Activated naive CD4-positive, alpha-beta T cell treated with anti-CD3 and anti-CD28 coated beads, Interleukin-2, amount 50 U/mL, for 72 hours (primary cell): ENCODE measurements around the gene CFAP119. TPM values are rescaled to one million over a fixed set of nuclear protein-coding genes. Genes with fewer than 3 reads are reported as not detected.

Experiments
- ATAC-seq, 2 donors: fragments of 150-1000 bp; cut with Tn5 transposase; 2 replicates each; pipeline ENCODE4 v1.10.0; 2021; ENCODE audit warnings: mild to moderate bottlenecking in 2 of 2, moderate library complexity in 2 of 2
- DNase-seq, 2 donors: peaks; one replicate each; pipeline ENCODE4 v3.0.0; 2021 to 2022; ENCODE audit warnings: low spot score in 2 of 2
- H3K27ac Mint-ChIP-seq, 2 donors: one replicate each; pipeline ENCODE4 v1.8.0; 2022; ENCODE audit warnings: mild to moderate bottlenecking in 2 of 2, mixed read lengths in 2 of 2
- H3K36me3 Mint-ChIP-seq, 2 donors: one replicate each; pipeline ENCODE4 v1.8.0; 2022; ENCODE audit warnings: mixed read lengths in 2 of 2
- H3K9me3 Mint-ChIP-seq, 2 donors: one replicate each; pipeline ENCODE4 v1.8.0; 2022; ENCODE audit warnings: mixed read lengths in 2 of 2
- total RNA-seq, 2 donors: library from RNA; stranded (reverse); gene quantifications; one replicate each; pipeline ENCODE4 v1.2.3, GENCODE V29; 2022

Gene CFAP119
- total RNA-seq, 2 donors from 2014 or later, result 2.6 to 3.6 TPM

GRCh38 chr16:30769379-30770089, 7.7 kb upstream of the CFAP119 start:
- no peak for ATAC-seq
- H3K36me3 Mint-ChIP-seq, result peaks cover 0 to 9% of the 10 kb centered on the region in 2 donors

DNA sequence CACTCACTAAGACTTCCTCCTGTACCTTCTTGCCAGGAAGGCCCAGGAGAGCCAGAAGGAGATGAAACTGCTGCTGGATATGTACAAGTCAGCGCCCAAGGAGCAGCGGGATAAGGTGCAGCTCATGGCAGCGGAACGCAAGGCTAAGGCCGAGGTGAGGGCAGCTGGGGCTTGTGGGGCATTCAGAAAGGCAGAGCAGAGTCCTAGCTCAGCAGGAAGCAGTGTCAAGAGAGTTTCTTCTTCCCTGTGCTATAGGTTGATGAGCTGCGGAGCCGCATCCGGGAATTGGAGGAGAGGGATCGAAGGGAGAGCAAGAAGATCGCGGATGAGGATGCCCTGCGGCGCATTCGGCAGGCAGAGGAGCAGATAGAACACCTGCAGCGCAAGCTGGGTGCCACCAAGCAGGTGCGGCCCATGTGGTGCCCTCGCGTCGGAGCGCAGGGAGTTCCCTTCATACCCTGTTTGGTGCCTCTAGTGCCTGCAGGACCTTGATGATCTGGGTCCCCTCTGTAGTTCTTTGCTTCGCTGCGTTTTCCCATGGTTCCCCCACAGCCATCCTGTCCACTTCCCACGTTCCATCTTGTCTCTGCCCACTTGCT, 6.8 kb upstream of the CFAP119 start:
- Mint-ChIP-seq H3K36me3 (peaks cover 0 to 14% of the 10 kb centered on the region in 2 donors), H3K9me3 (no peaks in the 10 kb centered on the region), H3K27ac (peak overlapping the region in 1 of 2 donors; percentile 46)
- DNase-seq (no peak), ATAC-seq (no peak)

More at GRCh38 chr16:30769379-30770089, 7.7 kb upstream of the CFAP119 start:
- DNase-seq, result no peak
- H3K9me3 Mint-ChIP-seq, result no peaks in the 10 kb centered on the region
- no peak overlapping the region for H3K27ac Mint-ChIP-seq

GRCh38 chr16:30767767-30768465, 6.1 kb upstream of the CFAP119 start:
- DNase-seq (no peak), ATAC-seq (no peak)
- H3K36me3 Mint-ChIP-seq, result peaks cover 3 to 19% of the 10 kb centered on the region in 2 donors
- no peaks in the 10 kb centered on the region for H3K9me3 Mint-ChIP-seq
- no peak overlapping the region for H3K27ac Mint-ChIP-seq

GRCh38 chr16:30766933-30767284, 5.0 kb upstream of the CFAP119 start:
- ATAC-seq (no peak), DNase-seq (no peak)
- H3K9me3 Mint-ChIP-seq, result no peaks in the 10 kb centered on the region
- H3K36me3 Mint-ChIP-seq, result peaks cover 4 to 29% of the 10 kb centered on the region in 2 donors
- no peak overlapping the region for H3K27ac Mint-ChIP-seq

- H3K27ac Mint-ChIP-seq, result no peak overlapping the region
- ATAC-seq, result no peak
- H3K36me3 Mint-ChIP-seq, result peaks cover 4 to 32% of the 10 kb centered on the region in 2 donors
- no peaks in the 10 kb centered on the region for H3K9me3 Mint-ChIP-seq
- DNase-seq, result no peak
Observed at GRCh38 chr16:30766206-30766932, 4.5 kb upstream of the CFAP119 start.

DNA sequence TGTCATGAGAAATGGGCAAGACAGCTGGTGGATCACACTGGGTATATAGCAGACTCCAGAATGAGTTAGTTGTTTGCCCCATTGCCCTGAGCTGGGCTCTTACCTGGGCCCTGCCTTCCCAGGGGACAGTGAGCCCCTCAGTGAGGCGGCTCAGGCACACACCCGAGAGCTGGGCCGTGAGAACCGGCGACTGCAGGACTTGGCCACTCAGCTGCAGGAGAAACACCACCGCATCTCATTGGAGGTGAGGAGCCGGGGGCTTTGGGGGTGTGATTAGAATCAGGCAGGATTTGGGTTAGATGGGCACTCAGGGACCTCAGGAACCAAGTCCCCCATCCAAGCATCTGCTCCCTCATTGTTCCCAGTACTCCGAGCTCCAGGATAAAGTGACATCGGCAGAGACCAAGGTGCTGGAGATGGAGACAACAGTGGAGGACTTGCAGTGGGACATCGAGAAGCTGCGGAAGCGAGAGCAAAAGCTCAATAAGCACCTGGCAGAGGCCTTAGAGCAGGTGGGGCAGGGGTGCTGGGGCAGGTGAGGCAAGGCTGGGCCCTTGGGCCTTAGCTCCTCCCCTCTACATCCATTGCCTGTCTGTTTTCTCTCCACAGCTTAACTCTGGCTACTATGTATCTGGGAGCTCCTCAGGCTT, 3.1 kb upstream of the CFAP119 start:
- DNase-seq, result no peak
- no peak overlapping the region for H3K27ac Mint-ChIP-seq
- H3K9me3 Mint-ChIP-seq, result no peaks in the 10 kb centered on the region
- H3K36me3 Mint-ChIP-seq, result peaks cover 4 to 32% of the 10 kb centered on the region in 2 donors
- ATAC-seq, result no peak

GRCh38 chr16:30764086-30764485, 2.2 kb upstream of the CFAP119 start:
- H3K36me3 Mint-ChIP-seq, result peaks cover 4 to 32% of the 10 kb centered on the region in 2 donors
- no peak for ATAC-seq
- no peak for DNase-seq
- H3K27ac Mint-ChIP-seq, result no peak overlapping the region
- H3K9me3 Mint-ChIP-seq, result no peaks in the 10 kb centered on the region

DNA sequence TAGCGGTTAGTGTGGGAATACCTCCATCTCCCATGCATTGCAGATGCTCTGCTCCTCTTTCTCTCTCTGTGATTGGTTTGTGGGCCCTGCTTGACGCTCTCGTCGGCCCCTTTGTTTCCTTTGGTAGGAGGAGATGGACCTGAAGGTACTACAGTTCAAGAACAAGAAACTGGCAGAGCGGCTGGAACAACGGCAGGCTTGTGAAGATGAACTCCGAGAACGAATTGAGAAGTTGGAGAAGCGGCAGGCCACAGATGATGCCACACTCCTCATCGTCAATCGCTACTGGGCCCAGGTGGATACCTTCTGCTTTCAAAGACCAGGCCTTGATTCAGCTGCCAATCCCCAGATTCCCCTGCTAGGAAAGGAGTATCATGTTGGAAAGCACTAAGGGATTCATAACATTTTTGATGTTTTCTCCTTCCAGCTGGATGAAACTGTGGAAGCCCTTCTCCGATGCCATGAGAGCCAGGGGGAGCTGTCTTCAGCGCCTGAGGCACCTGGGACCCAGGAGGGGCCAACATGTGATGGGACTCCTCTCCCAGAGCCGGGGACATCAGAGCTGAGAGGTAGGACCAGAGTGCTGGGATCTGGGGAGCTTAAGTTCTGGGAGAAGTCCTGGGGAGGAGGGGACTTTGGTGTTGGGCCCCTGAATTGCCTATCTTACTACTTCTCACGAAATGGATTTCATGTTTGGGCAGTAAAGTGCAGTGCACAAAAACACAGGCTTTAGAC, 1.3 kb upstream of the CFAP119 start:
- Mint-ChIP-seq H3K9me3 (no peaks in the 10 kb centered on the region), H3K27ac (peak overlapping the region; percentile 95 to 96), H3K36me3 (peaks cover 4 to 32% of the 10 kb centered on the region in 2 donors)
- ATAC-seq (no peak), DNase-seq (no peak)

- Mint-ChIP-seq H3K36me3 (peaks cover 4 to 27% of the 10 kb centered on the region in 2 donors), H3K27ac (peak overlapping the region; percentile 95 to 96), H3K9me3 (no peaks in the 10 kb centered on the region)
- DNase-seq (no peak), ATAC-seq (peak; percentile 23 to 49)
Observed at GRCh38 chr16:30761427-30761927, 385 bp downstream of the CFAP119 start.

DNA sequence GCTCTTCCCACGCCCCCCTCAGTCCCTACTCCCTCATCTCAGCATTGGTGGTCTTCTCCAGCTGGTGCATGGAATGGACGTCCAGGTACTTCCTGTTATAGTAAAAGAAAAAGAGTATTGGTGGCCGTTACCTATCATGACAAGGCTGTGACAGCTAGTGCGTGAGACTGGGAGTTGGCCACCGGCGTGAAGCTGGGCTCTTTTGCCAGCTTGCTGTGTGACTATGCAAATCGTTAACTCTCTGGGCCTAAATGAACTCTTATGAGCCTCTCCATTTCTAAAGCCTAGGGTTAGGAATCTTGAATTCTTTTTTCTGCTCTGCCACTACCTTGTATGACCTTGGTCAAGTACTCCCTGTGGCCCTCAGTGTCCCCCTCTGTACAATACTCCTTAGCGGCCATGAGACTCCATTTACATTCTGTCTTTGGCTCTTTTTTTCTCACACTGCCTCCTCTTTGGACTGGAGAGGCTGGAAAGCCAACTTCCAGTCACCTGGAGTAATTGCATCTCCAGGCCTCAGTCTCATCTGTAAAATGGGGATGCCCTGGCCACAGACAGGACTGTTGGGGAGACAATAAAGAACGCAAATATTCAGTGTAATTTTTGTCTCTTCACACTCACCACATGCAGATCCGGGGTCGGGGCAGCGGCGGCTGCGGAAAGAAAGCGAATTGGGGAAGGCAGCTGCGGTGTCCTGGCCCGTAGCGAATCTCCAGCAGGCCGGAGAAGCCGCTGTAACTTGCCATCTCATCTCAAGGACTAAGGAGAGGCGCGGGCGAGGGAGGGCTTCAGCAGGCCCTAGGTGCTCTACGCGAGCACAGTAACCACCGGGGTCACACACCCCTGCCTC, 1.1 kb downstream of the CFAP119 start:
- Mint-ChIP-seq H3K9me3 (no peaks in the 10 kb centered on the region), H3K27ac (peak overlapping the region; percentile 88 to 96), H3K36me3 (peaks cover 4 to 27% of the 10 kb centered on the region in 2 donors)
- DNase-seq (no peak), ATAC-seq (no peak)

DNA sequence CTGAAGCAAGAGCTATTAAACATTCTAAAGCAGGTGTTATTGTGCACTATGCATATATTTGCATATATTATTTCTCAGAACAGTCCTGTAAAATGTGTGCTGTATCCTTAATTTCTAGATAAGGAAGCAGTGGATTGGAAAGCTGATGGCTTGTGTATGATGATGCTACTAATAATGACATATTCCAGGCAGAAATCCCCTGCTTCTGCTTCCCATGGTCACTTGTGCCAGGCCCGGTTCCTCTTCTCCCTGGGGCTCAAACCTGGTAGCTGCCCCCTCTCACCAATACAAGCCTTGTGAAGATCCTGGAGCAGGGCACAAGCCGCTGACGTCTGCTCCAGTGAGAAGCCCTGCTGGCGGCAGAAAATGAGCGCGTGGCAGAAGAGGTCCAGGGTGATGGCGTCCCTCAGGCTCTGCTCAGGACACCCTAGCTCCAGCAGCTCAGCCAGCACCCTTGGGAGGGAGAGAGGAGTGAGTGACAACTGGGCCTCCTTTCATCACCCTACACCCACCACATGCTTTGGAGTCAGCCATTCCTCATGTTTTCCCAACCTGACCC, 1.8 kb downstream of the CFAP119 start:
- DNase-seq (no peak), ATAC-seq (no peak)
- Mint-ChIP-seq H3K27ac (no peak overlapping the region), H3K9me3 (no peaks in the 10 kb centered on the region), H3K36me3 (peaks cover 4 to 27% of the 10 kb centered on the region in 2 donors)

DNA sequence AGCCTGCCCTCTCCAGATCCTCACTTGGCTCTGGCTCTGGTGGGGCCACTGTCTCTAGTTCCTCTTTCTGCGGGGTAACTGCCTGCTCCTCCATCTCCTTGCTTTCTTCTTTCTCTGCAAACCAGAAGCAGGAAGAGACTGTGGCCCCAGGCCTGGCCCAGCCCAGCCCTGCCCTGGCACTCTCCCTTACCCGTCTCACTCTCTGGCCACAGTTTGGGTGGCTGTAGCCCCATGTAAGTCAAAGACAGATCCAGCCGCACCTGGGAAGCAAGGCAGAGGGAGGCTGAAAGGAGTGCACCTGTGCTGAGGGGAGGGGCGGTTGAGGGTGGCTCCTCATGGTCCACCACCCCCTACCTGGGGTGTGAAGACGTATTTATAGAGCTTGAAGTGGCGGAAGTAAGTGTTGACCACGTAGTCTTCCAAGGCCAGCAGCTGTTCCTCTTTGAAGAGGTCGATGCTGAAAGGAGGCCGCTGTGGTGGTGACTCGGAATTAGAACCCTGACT, 2.8 kb downstream of the CFAP119 start:
- Mint-ChIP-seq H3K27ac (no peak overlapping the region), H3K36me3 (peaks cover 4 to 22% of the 10 kb centered on the region in 2 donors), H3K9me3 (no peaks in the 10 kb centered on the region)
- no peak for ATAC-seq
- DNase-seq, result no peak

GRCh38 chr16:30757316-30757715, 4.5 kb downstream of the CFAP119 start:
- ATAC-seq (no peak), DNase-seq (no peak)
- Mint-ChIP-seq H3K9me3 (no peaks in the 10 kb centered on the region), H3K36me3 (peaks cover 0 to 7% of the 10 kb centered on the region in 2 donors), H3K27ac (no peak overlapping the region)

GRCh38 chr16:30756781-30757100, 5.1 kb downstream of the CFAP119 start:
- no peak for DNase-seq
- Mint-ChIP-seq H3K27ac (no peak overlapping the region), H3K36me3 (peaks cover 0 to under 1% of the 10 kb centered on the region in 2 donors), H3K9me3 (no peaks in the 10 kb centered on the region)
- ATAC-seq, result no peak
